K562 (cell line): ENCODE data around the gene ALKBH3. TPM values are rescaled to one million over a fixed set of nuclear protein-coding genes. Genes with fewer than 3 reads are reported as not detected.

Experiments
- CEBPB ChIP-seq: fragments of 450-650 bp; IDR thresholded peaks from 2 replicates; pipeline ENCODE4 v1.6.1; 2016; ENCODE audit warnings: missing genetic modification characterization, missing compliant biosample characterization
- CEBPG ChIP-seq, 3 experiments: fragments of 200-800 bp in 1 of 3; sonication (Bioruptor generic) in 1 of 3; sonication (generic) in 1 of 3; formaldehyde crosslinking in 1 of 3; IDR thresholded peaks in 2 of 3; conservative IDR thresholded peaks in 1 of 3; 2 replicates each; pipeline versions ENCODE4 v1.6.1 to v1.8.0; 2016 to 2022; ENCODE audit warnings: missing compliant biosample characterization in 2 of 3, missing genetic modification characterization in 2 of 3, mild to moderate bottlenecking in 1 of 3, missing genetic modification reagents in 1 of 3
- EP400 ChIP-seq: fragments of 450-650 bp; IDR thresholded peaks from 2 replicates; pipeline ENCODE4 v1.6.1; 2017; ENCODE audit warnings: antibody characterized with exemption, mild to moderate bottlenecking, moderate library complexity
- MED1 ChIP-seq: sonication (generic); formaldehyde crosslinking; IDR thresholded peaks from 2 replicates; pipeline ENCODE4 v1.8.1; 2023; ENCODE audit warnings: missing genetic modification reagents, borderline replicate concordance
- NRF1 ChIP-seq, 2 experiments: fragments of 450-650 bp; IDR thresholded peaks in 1 of 2; conservative IDR thresholded peaks in 1 of 2; 2 replicates each; pipeline ENCODE4 v1.6.1; 2014; ENCODE audit warnings: mild to moderate bottlenecking in 2 of 2
- NUFIP1 ChIP-seq: fragments of 450-650 bp; IDR thresholded peaks from 2 replicates; pipeline ENCODE4 v1.6.1; 2018; ENCODE audit not compliant: partially characterized antibody
- PTTG1 ChIP-seq: fragments of 450-650 bp; IDR thresholded peaks from 2 replicates; pipeline ENCODE4 v1.6.1; 2016; ENCODE audit warnings: low read depth, mild to moderate bottlenecking, missing genetic modification characterization, missing compliant biosample characterization
- RCOR1 ChIP-seq, 2 experiments: IDR thresholded peaks; 2 replicates each; pipeline ENCODE4 v1.6.1; 2012; ENCODE audit warnings: low read depth in 2 of 2, low read length in 2 of 2, borderline replicate concordance in 1 of 2, improper control_type of control experiment in 1 of 2
- SAFB ChIP-seq: fragments of 200-400 bp; formaldehyde crosslinking; IDR thresholded peaks from 2 replicates; pipeline ENCODE4 v1.6.1; 2017; ENCODE audit warnings: low read depth, low read length, borderline replicate concordance
- SRF ChIP-seq, 2 experiments: fragments of 250-450, 450-650 bp in 1 of 2; sonication (Bioruptor Pico) in 1 of 2; sonication (generic) in 1 of 2; formaldehyde crosslinking; IDR thresholded peaks; 2 replicates each; pipeline versions ENCODE4 v1.5.0 to v1.5.1; 2020 to 2022; ENCODE audit warnings: mild to moderate bottlenecking in 1 of 2, missing genetic modification reagents in 1 of 2
- TOE1 ChIP-seq, 2 experiments: fragments of 450-650 bp in 1 of 2; sonication (generic) in 1 of 2; formaldehyde crosslinking in 1 of 2; IDR thresholded peaks; 2 replicates each; pipeline versions ENCODE4 v1.7.1 to v1.8.0; 2016 to 2022; ENCODE audit warnings: borderline replicate concordance in 2 of 2, mild to moderate bottlenecking in 2 of 2, antibody characterized with exemption in 1 of 2, inconsistent platforms in 1 of 2, low read depth in 1 of 2, missing genetic modification reagents in 1 of 2, moderate library complexity in 1 of 2
- TRIM28 ChIP-seq: fragments of 450-650 bp; IDR thresholded peaks from 2 replicates; pipeline ENCODE4 v1.6.1; 2017
- U2AF2 ChIP-seq: fragments of 200-400 bp; formaldehyde crosslinking; optimal IDR thresholded peaks from 2 replicates; pipeline ENCODE3; 2017; ENCODE audit warnings: low read depth, mild to moderate bottlenecking, low read length
- ZBED1 ChIP-seq: IDR thresholded peaks from 2 replicates; pipeline ENCODE4 v1.6.1; 2014
- ZNF764 ChIP-seq: fragments of 250-450 bp; sonication (Bioruptor Pico); IDR thresholded peaks from 2 replicates; pipeline ENCODE4 v1.4.0; 2020; ENCODE audit warnings: low read depth, mild to moderate bottlenecking, moderate library complexity
- polyA plus RNA-seq, 8 experiments: library from polyadenylated mRNA; depleted of rRNA in 4 of 8; stranded (reverse) in 5 of 8; unstranded in 3 of 8; fragments of >200 nt; fragmentation: Nextera tagmentation in 2 of 8; fragmentation: Illumina TruSeq in 1 of 8; extraction: Ambion mirVana in 2 of 8; extraction: Trizol in 1 of 8; gene quantifications; 2 replicates each; pipeline versions ENCODE4 v1.2.1 to v1.2.3, GENCODE V29; 2011 to 2014; ENCODE audit warnings: inconsistent platforms in 1 of 8, missing spikeins in 1 of 8
- total RNA-seq, 7 experiments: library from RNA; depleted of rRNA in 6 of 7; stranded (reverse); fragments of >200 nt in 6 of 7; fragmentation: Illumina TruSeq in 2 of 7; extraction: Trizol in 2 of 7; gene quantifications; 2 replicates each; pipeline versions ENCODE4 v1.2.1 to v1.2.3, GENCODE V29; 2011 to 2021; ENCODE audit warnings: low replicate concordance in 1 of 7
- TF ChIP-seq, protein P1 (sequence below): fragments of 250-450 bp; sonication (Bioruptor Pico); IDR thresholded peaks from 2 replicates; pipeline ENCODE4 v1.4.0; 2020; ENCODE audit warnings: borderline replicate concordance
- TF ChIP-seq, protein P2 (sequence below): fragments of 450-650 bp; IDR thresholded peaks from 2 replicates; pipeline ENCODE4 v1.6.1; 2017; ENCODE audit warnings: antibody characterized with exemption, mild to moderate bottlenecking
- TF ChIP-seq, protein P3 (sequence below): fragments of 250-450 bp; sonication (Bioruptor Pico); IDR thresholded peaks from 2 replicates; pipeline ENCODE4 v1.5.0; 2020; ENCODE audit warnings: mild to moderate bottlenecking

The ALKBH3 gene
- total and polyA plus RNA-seq, 9 of the 15 experiments (the other 6 are each of a cell fraction or from before 2014, with no cell fraction given) = 16.0 to 49.9 (median 36.5) TPM

DNA sequence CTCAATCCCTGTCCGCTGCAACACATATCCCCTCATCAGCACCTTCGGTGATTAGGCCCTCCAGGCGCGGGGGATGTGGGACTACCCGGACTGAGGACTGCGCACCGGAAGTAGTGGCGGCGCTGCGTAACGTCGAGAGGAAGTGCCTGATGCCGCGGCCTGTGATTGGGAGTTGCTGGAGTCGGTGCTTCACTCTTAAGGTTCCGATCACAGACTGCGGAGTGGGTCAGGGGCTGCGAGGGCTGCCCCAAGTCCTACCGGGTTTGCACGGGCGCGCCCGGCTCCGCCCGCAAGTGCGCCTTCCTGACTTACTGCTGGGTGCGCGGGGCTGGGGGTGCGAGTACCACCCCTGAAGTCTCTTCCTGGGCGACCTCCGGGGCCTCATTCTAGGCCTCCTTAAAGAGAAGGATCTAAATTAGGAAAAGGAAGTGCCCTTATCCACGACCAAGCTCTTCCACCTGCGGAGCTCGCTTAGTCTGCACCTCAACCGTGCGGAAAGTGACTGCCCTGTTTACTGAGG lies at the start of gene ALKBH3 (continued):
- TF ChIP-seq, protein P1, sequence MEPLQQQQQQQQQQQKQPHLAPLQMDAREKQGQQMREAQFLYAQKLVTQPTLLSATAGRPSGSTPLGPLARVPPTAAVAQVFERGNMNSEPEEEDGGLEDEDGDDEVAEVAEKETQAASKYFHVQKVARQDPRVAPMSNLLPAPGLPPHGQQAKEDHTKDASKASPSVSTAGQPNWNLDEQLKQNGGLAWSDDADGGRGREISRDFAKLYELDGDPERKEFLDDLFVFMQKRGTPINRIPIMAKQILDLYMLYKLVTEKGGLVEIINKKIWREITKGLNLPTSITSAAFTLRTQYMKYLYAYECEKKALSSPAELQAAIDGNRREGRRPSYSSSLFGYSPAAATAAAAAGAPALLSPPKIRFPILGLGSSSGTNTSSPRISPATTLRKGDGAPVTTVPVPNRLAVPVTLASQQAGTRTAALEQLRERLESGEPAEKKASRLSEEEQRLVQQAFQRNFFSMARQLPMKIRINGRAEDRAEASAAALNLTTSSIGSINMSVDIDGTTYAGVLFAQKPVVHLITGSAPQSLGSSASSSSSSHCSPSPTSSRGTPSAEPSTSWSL = no peak
- TF ChIP-seq TRIM28 (no peak), CEBPB (tag) (no peak), PTTG1 (tag) (0 out of 2 replicates have a peak, but pooled peaks have one; percentile 27), RCOR1 (IDR thresholded peaks at IDR 0.05; ENCODE audit: borderline replicate concordance in 1 of 2, low read depth in 2 of 2, low read length in 2 of 2) (peak; percentile 45 to 67; a peak in 3 of 4 replicates), SRF (CRISPR knock-in tag; IDR thresholded peaks at IDR 0.05) (no peak), SAFB (no peak), NUFIP1 (no peak), CEBPG (CRISPR knock-in tag; IDR thresholded peaks at IDR 0.05) (no peak), CEBPG (tag; conservative IDR thresholded peaks at IDR 0.05 in 1 of 2, IDR thresholded peaks at IDR 0.05 in 1 of 2) (0 out of 4 replicates have a peak, but pooled peaks of 1 of the 2 experiments have one; percentile 36), NRF1 (conservative IDR thresholded peaks at IDR 0.05 in 1 of 2, IDR thresholded peaks at IDR 0.05 in 1 of 2) (no peak), ZNF764 (no peak), MED1 (CRISPR knock-in tag) (no peak), ZBED1 (no peak), TOE1 (IDR thresholded peaks at IDR 0.05; ENCODE audit: borderline replicate concordance) (peak; percentile 62; the same call in 1 of the 2 replicates), TOE1 (CRISPR knock-in tag; IDR thresholded peaks at IDR 0.05; ENCODE audit: borderline replicate concordance, low read depth) (no peak), EP400 (peak; percentile 40), U2AF2 (no peak)
- TF ChIP-seq, protein P2, sequence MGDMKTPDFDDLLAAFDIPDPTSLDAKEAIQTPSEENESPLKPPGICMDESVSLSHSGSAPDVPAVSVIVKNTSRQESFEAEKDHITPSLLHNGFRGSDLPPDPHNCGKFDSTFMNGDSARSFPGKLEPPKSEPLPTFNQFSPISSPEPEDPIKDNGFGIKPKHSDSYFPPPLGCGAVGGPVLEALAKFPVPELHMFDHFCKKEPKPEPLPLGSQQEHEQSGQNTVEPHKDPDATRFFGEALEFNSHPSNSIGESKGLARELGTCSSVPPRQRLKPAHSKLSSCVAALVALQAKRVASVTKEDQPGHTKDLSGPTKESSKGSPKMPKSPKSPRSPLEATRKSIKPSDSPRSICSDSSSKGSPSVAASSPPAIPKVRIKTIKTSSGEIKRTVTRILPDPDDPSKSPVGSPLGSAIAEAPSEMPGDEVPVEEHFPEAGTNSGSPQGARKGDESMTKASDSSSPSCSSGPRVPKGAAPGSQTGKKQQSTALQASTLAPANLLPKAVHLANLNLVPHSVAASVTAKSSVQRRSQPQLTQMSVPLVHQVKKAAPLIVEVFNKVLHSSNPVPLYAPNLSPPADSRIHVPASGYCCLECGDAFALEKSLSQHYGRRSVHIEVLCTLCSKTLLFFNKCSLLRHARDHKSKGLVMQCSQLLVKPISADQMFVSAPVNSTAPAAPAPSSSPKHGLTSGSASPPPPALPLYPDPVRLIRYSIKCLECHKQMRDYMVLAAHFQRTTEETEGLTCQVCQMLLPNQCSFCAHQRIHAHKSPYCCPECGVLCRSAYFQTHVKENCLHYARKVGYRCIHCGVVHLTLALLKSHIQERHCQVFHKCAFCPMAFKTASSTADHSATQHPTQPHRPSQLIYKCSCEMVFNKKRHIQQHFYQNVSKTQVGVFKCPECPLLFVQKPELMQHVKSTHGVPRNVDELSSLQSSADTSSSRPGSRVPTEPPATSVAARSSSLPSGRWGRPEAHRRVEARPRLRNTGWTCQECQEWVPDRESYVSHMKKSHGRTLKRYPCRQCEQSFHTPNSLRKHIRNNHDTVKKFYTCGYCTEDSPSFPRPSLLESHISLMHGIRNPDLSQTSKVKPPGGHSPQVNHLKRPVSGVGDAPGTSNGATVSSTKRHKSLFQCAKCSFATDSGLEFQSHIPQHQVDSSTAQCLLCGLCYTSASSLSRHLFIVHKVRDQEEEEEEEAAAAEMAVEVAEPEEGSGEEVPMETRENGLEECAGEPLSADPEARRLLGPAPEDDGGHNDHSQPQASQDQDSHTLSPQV = no peak
- TF ChIP-seq, protein P3, sequence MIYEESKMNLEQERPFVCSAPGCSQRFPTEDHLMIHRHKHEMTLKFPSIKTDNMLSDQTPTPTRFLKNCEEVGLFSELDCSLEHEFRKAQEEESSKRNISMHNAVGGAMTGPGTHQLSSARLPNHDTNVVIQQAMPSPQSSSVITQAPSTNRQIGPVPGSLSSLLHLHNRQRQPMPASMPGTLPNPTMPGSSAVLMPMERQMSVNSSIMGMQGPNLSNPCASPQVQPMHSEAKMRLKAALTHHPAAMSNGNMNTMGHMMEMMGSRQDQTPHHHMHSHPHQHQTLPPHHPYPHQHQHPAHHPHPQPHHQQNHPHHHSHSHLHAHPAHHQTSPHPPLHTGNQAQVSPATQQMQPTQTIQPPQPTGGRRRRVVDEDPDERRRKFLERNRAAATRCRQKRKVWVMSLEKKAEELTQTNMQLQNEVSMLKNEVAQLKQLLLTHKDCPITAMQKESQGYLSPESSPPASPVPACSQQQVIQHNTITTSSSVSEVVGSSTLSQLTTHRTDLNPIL (CRISPR knock-in tag) = no peak
